Mucosa of rectum (tissue), 2 donors: Measurements from ENCODE around the gene PLCG2.

Source experiments
- H3K27ac ChIP-seq, 2 donors: one replicate each; pipeline ENCODE4 v1.7.0; 2013; ENCODE audit warnings: inconsistent platforms in 2 of 2, low read depth in 2 of 2, low read length in 2 of 2
- H3K27me3 ChIP-seq, 2 donors: one replicate each; pipeline ENCODE4 v1.7.0; 2013; ENCODE audit warnings: low read length in 2 of 2; ENCODE audit not compliant: control insufficient read depth in 2 of 2, insufficient read depth in 2 of 2
- H3K36me3 ChIP-seq, 2 donors: one replicate each; pipeline ENCODE4 v1.7.0; 2013; ENCODE audit warnings: low read length in 2 of 2; ENCODE audit not compliant: control insufficient read depth in 2 of 2, insufficient read depth in 2 of 2
- H3K4me1 ChIP-seq, 2 donors: one replicate each; pipeline ENCODE4 v1.7.0; 2013; ENCODE audit warnings: low read length in 2 of 2, mild to moderate bottlenecking in 1 of 2; ENCODE audit not compliant: control insufficient read depth in 2 of 2, insufficient read depth in 2 of 2
- H3K4me3 ChIP-seq, 2 donors: one replicate each; pipeline ENCODE4 v1.7.0; 2013; ENCODE audit warnings: low read length in 2 of 2
- H3K9ac ChIP-seq, 2 donors: one replicate each; pipeline ENCODE4 v1.7.0; 2013; ENCODE audit warnings: low read length in 2 of 2, low read depth in 1 of 2, mild to moderate bottlenecking in 1 of 2
- H3K9me3 ChIP-seq, 2 donors: one replicate each; pipeline ENCODE4 v1.7.0; 2013; ENCODE audit warnings: low read length in 2 of 2; ENCODE audit not compliant: control insufficient read depth in 2 of 2
- donor health status: healthy.
- donor health status: Normal muscosa, but diverticular disease.

PLCG2 gene

DNA sequence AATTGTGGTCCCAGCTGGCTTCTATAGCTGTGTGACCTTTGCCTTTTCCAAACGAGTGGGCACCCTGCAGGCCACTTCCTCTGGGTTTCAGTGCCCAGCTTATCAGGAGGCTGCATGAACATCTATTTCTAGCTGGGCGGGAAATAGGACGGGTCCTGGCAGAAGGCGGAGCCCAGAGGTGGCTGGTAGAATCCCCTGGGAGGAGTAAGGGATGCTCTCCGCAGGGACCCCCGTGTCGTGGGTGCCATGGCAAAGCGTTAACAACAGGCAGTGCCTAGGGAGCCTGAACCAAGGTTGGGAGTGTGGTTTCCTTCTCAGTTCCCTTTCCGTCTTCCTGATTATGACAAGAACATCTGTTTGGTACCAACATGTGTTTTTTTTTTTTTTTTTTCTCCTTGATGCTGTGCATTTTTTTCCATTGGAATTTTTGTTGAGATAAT is 58.2 kb downstream of the PLCG2 start:
- H3K27ac ChIP-seq = peak overlapping the region in 1 of 2 donors; percentile 27
- H3K4me3 ChIP-seq = no peak overlapping the region
- H3K9ac ChIP-seq = no peak overlapping the region
- H3K4me1 ChIP-seq = peaks cover 0 to 3% of the 10 kb centered on the region in 2 donors
- no peaks in the 10 kb centered on the region for H3K9me3 ChIP-seq
- peaks cover 2% of the 10 kb centered on the region in 2 donors for H3K27me3 ChIP-seq
- H3K36me3 ChIP-seq = no peaks in the 10 kb centered on the region

- Histone ChIP-seq H3K27me3 (peaks cover 2% of the 10 kb centered on the region in 2 donors), H3K4me3 (no peak overlapping the region), H3K36me3 (no peaks in the 10 kb centered on the region), H3K27ac (no peak overlapping the region), H3K4me1 (no peaks in the 10 kb centered on the region), H3K9ac (no peak overlapping the region), H3K9me3 (no peaks in the 10 kb centered on the region)
These were observed 59.7 kb downstream of the PLCG2 start for GRCh38 chr16:81838794-81839193.

DNA sequence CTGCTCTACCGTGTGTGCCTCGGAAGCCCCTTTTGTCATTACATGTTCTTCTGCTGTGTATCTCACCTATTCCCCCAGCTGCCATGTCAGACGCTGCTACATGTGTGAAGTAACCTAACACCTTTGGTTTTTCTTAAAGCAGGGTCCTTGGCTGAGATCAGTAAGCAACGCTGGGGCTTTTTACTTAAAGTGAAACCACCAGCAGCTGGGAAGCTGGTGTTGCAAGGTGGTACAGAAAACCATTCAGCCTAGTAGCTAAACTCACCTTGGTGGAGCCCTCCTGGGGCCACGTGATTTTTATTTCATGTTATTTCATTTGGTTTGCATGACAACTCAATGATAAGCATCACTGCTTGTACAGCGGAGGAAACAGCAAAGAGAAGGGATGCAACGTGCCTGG is 62.6 kb downstream of the PLCG2 start:
- Histone ChIP-seq H3K4me3 (no peak overlapping the region), H3K27me3 (peaks cover 2% of the 10 kb centered on the region in 2 donors), H3K9ac (no peak overlapping the region), H3K9me3 (no peaks in the 10 kb centered on the region), H3K36me3 (no peaks in the 10 kb centered on the region), H3K4me1 (no peaks in the 10 kb centered on the region), H3K27ac (peak overlapping the region in 1 of 2 donors; percentile 52)

GRCh38 chr16:81842564-81843242 is 63.6 kb downstream of the PLCG2 start:
- Histone ChIP-seq H3K36me3 (no peaks in the 10 kb centered on the region), H3K27me3 (peaks cover 2% of the 10 kb centered on the region in 2 donors), H3K9ac (no peak overlapping the region), H3K4me1 (no peaks in the 10 kb centered on the region), H3K27ac (peak overlapping the region in 1 of 2 donors; percentile 52), H3K4me3 (no peak overlapping the region), H3K9me3 (no peaks in the 10 kb centered on the region)

- H3K9me3 ChIP-seq = no peaks in the 10 kb centered on the region
- no peak overlapping the region for H3K4me3 ChIP-seq
- H3K9ac ChIP-seq = no peak overlapping the region
- H3K27me3 ChIP-seq = peaks cover 2% of the 10 kb centered on the region in 2 donors
- no peaks in the 10 kb centered on the region for H3K36me3 ChIP-seq
- no peak overlapping the region for H3K27ac ChIP-seq
- no peaks in the 10 kb centered on the region for H3K4me1 ChIP-seq
These were observed 64.1 kb downstream of the PLCG2 start for GRCh38 chr16:81843243-81843582.

DNA sequence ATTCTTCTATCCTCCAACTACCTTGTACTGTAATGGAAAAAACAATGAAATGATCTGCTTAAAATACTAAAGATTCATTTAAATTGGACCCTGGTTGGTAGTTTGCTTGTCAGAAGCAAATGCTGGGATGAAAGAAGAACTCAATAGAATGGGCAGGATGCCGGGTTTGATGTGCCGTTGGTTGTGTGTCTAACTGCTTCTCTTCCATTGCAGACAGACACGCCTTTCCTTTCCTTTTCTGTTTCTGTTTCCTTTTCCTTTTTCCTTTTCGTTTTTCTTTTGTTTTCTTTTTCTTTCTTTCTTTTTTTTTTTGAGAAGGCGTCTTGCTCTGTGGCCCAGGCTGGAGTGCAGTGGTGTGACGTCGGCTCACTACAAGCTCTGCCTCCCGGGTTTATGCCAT is 64.6 kb downstream of the PLCG2 start:
- H3K9ac ChIP-seq = no peak overlapping the region

GRCh38 chr16:81846105-81846504 is 67.0 kb downstream of the PLCG2 start:
- Histone ChIP-seq H3K9ac (no peak overlapping the region), H3K4me1 (no peaks in the 10 kb centered on the region), H3K27ac (no peak overlapping the region), H3K27me3 (peaks cover 0 to 2% of the 10 kb centered on the region in 2 donors), H3K36me3 (no peaks in the 10 kb centered on the region), H3K9me3 (no peaks in the 10 kb centered on the region), H3K4me3 (no peak overlapping the region)

More for the DNA sequence above, 64.6 kb downstream of the PLCG2 start:
- H3K4me1 ChIP-seq = no peaks in the 10 kb centered on the region
- no peak overlapping the region for H3K4me3 ChIP-seq
- H3K9me3 ChIP-seq = no peaks in the 10 kb centered on the region
- H3K27me3 ChIP-seq = peaks cover 2% of the 10 kb centered on the region in 2 donors
- no peak overlapping the region for H3K27ac ChIP-seq
- H3K36me3 ChIP-seq = no peaks in the 10 kb centered on the region

DNA sequence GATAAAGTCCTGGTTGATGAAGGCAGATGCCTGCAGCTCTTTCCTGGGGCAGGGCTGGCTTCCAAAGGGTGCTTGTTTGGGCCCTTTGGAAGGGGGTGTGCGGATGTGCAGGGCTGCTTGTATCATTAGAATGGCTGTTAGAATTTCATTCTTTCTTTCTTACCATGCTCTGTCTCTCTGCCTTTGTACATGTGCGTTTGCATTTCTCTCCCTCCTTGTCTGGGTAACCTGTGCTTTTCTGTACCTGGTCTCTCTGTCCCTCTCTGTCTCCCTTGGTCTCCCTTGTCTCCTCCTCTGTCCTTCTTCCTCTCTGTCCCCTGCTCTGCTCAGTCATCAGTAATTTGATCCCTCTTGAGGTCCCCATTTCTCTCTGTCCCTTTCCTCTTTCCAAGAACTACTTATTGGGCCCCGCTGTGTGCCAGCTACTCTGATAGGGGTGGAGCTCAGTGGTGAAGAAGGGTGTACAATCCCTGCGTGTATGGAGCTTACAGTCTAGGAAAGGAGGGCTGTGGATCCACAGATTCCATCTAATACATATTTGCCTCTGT is 69.3 kb downstream of the PLCG2 start:
- Histone ChIP-seq H3K4me3 (no peak overlapping the region), H3K27me3 (no peaks in the 10 kb centered on the region), H3K36me3 (no peaks in the 10 kb centered on the region), H3K4me1 (no peaks in the 10 kb centered on the region), H3K27ac (no peak overlapping the region), H3K9ac (no peak overlapping the region), H3K9me3 (no peaks in the 10 kb centered on the region)

DNA sequence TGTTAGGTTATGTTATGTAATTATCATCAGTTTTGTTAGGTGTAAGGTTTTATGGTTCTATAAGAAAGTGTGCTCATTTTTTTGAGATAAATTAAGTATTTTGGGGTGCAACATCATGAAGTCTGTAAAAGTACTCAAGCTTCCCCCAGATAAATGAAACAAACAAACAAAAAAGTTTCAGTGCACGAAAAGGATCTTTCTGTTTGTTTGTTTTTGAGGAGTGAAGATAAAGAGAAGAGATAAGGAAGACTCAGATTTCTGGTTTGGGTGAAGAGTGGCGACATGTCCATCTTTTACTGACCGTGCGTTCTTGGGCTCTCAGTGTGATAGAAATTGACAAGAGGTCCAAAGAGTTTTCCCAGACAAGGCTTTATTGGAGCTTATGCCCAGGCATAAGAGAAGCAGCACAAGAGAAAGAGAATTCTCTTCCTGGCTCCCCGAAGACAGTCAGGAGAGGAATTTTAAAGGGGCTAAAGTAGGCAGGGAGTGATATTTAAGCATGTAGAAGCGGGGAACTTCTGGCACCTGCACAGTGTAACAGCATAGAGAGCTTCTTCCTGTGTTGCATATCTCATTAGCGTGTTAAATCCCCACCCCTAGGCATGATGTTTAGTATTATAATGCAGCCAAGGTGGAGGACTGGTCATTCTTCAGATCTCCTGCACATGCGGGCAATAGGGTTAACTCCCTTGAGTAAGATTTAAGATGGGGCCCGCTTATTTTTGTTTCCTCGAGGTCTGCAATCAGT is 71.3 kb downstream of the PLCG2 start:
- Histone ChIP-seq H3K9me3 (no peaks in the 10 kb centered on the region), H3K4me1 (no peaks in the 10 kb centered on the region), H3K27me3 (no peaks in the 10 kb centered on the region), H3K36me3 (no peaks in the 10 kb centered on the region), H3K4me3 (no peak overlapping the region), H3K9ac (no peak overlapping the region), H3K27ac (no peak overlapping the region)

DNA sequence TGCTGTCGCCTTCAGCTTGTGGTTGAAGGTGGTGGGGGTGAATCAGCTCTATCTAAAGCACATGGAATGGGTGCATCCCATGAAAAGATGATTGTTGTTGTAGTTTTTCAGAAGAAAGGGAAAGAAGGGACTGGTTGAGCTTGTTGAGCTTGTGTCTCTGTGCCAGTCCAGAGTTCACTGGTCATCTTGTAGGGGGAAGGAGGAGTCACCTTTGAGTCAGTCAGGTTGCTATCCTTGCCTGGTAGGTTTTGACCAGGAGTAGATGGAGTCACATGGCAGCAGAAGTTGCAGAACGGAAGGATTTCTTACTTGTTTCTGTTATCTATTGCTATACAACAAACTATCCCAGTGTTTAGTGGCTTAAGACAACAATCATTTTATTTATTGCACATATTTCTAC is 73.3 kb downstream of the PLCG2 start:
- H3K9ac ChIP-seq = no peak overlapping the region
- H3K4me3 ChIP-seq = no peak overlapping the region
- H3K27ac ChIP-seq = no peak overlapping the region
- H3K9me3 ChIP-seq = no peaks in the 10 kb centered on the region
- H3K36me3 ChIP-seq = peaks cover 0 to 2% of the 10 kb centered on the region in 2 donors
- H3K4me1 ChIP-seq = no peaks in the 10 kb centered on the region
- H3K27me3 ChIP-seq = no peaks in the 10 kb centered on the region
